Urothelium cell line (cell line): ENCODE measurements around the gene PPIG.
"Not testable (repeated sequence)": the region's sequence is repeated elsewhere in the genome, so short reads cannot be mapped to it uniquely, and the experiment has no call there.

Experiments
- DNase-seq: peaks from one replicate; pipeline ENCODE4 v3.0.0; 2011; ENCODE audit warnings: low spot score, mixed read lengths
- FAIRE-seq: peaks from 2 replicates; lab custom pipeline; 2011; peaks lifted over from hg19 to GRCh38; lab: Jason Lieb, UNC

The PPIG gene

GRCh38 chr2:169585673-169586072 lies 1.5 kb downstream of the PPIG start:
- FAIRE-seq (no peak), DNase-seq (no peak)

- FAIRE-seq = no peak
- DNase-seq = no peak
These were observed 6.7 kb downstream of the PPIG start for GRCh38 chr2:169590804-169591203.

GRCh38 chr2:169596546-169596945 lies 12.4 kb downstream of the PPIG start:
- FAIRE-seq = not testable (repeated sequence)

DNA sequence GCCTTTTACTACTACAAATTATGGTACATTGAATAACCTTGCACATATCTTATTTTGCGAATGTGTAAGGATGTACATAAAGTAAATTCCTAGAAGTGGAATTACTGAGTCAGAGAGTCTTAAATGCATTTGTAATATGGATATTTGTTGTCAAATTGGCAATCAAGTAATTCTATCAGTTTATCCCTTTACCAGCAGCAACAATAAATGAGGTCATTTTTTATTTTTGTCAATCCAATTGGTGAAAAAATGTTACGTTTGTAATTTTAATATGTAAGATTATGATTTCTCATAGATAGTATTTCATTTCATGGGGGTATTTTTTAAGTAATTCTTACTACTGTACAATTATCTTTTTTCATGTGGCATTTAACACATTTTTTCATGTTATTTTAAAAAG lies 14.8 kb downstream of the PPIG start:
- FAIRE-seq = no peak

More at GRCh38 chr2:169596546-169596945, 12.4 kb downstream of the PPIG start:
- DNase-seq = not testable (repeated sequence)

DNA sequence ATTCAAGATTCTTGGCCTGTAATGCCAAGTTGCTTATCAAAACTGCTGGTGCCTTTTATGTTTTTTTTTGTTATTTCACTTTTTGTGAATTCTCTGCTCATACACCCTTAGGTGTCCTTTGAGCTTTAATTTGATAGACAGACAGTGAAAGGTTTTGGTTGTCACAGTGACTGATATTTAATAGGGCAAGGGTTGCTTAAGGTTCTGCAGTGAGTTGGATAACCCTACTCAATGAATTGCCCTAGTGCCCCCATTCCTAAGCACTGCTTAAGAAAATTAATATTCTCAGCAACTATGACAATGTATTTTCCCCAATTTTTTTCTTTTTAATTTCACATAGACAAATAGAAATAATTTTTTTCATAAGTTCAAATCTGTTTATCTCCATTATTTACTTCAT lies 15.4 kb downstream of the PPIG start:
- DNase-seq = no peak
- FAIRE-seq = no peak

More for the DNA sequence above, 14.8 kb downstream of the PPIG start:
- no peak for DNase-seq

- FAIRE-seq = no peak
- no peak for DNase-seq
These were observed 25.1 kb downstream of the PPIG start for GRCh38 chr2:169609264-169609663.

DNA sequence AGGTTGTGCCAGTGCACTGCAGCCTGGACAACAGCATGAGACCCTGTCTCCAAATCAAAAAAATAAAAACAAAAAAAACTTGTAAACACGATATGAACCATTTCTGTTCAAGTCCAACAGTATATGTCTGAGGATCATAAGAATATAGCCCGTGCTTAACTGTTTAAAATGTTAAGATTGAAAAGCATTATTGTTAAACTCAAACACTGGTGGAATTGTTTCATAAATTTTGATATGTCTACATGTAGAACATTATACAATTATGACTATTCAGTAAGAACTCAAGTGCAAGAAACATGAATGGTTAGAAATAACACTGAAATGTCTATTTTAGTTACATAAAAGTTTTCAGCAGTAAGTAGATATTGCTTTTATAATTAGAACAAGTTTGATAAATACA lies 29.7 kb downstream of the PPIG start:
- DNase-seq (no peak), FAIRE-seq (no peak)

DNA sequence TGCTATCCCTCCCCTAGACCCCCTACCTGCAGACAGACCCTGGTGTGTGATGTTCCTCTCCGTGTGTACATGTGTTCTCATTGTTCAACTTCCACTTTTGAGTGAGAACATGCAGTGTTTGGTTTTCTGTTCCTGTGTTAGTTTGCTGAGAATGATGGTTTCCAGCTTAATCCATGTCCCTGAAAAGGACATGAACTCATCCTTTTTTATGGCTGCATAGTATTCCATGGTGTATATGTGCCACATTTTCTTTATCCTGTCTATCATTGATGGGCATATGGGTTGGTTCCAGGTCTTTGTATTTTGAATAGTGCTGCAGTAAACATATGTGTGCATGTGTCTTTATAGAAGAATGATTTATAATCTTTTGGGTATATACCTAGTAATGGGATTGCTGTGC lies 31.8 kb downstream of the PPIG start:
- not testable (repeated sequence) for DNase-seq, FAIRE-seq

GRCh38 chr2:169619946-169620345 lies 35.8 kb downstream of the PPIG start:
- no peak for FAIRE-seq
- DNase-seq = no peak

DNA sequence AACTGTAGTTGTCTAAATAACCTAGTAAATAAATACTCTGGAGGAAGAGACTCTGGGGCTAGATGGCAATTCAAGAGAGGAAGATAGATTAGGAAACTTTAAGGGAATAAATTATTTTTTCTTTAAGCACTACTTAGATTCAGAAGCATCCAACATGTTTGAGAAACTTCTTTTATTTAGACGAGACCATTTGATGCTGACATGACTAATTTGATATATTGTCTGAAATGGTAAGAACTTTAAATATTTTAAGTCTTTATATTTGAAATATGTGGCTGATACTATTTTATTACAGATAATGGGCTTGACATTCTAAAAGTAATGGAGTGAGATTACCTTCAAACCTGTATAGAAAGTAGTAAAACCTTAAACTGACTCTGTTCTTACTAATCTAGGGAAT lies 36.4 kb downstream of the PPIG start:
- DNase-seq = no peak
- no peak for FAIRE-seq

DNA sequence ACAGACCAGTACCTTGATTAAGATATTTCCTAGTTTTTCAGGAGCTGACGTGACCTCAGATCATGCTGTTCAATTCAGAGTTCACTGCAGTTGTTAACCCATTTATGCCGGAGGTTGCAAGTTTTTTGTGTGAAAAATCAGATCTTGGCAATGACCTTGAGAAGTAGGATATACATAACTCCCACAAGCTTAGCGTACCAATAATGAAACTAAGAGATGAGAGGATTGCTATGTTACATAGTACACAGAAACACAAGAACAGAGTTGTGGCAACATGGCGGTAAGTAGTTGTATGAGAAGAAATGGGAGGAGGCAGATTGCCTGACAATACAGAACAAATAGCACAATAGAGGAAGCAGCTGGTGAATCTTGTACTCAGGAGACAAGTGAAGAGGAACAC lies 39.1 kb downstream of the PPIG start:
- no peak for FAIRE-seq
- DNase-seq = no peak

GRCh38 chr2:169625781-169626180 lies 41.6 kb downstream of the PPIG start:
- FAIRE-seq = no peak
- DNase-seq = no peak

DNA sequence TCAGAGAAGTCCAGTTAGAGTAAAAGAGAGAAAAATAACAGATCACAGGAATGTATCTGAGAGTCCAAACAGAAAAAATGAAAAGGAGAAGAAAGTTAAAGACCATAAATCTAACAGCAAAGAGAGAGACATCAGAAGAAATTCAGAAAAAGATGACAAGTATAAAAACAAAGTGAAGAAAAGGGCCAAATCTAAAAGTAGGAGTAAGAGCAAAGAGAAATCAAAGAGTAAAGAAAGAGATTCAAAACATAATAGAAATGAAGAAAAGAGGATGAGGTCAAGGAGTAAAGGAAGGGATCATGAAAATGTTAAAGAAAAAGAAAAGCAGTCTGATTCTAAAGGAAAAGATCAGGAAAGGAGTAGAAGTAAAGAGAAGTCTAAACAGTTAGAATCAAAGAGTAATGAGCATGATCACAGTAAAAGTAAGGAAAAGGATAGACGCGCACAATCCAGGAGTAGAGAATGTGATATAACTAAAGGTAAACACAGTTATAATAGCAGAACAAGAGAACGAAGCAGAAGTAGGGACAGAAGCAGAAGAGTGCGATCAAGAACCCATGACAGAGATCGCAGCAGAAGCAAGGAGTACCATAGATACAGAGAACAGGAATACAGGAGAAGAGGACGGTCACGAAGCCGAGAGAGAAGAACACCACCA lies 52.4 kb downstream of the PPIG start:
- FAIRE-seq (no peak), DNase-seq (no peak)

DNA sequence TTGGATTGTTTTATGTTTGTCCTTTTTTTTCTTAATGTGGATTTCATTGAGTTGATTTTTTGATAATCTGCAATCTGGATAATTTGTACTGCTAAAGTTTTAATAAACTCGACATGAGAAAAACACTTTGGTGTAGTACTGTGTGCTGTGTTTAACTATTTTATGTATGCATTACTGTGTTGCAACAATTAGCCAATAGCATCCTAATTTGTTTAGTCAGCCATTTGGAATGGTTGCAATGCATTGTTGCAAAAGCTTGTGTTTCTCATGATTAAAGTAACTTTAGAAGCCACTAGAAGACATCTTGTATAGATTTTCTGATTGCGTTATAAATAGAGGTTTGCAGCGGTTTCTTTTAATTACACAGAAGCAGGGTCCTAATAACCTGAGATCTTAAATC lies 53.5 kb downstream of the PPIG start:
- FAIRE-seq = no peak

DNA sequence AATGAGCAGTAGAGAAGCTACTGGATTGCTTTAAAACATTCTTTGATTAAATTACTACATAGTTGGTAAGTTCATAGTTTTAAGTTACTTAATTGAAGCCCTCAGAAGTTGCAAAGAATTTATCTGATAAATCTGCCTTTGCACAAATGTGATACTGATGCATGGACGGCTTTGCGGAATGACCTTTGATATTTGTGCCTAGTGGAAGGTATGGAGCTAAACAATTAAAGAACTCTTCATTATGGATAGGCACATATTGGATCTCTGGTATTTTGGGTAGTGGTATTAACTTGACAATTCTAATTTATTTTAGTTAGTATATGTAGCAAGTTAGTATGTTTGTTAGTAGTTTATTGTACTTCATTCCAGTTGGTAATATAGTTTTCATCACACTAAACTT lies 56.0 kb downstream of the PPIG start:
- no peak for DNase-seq
- FAIRE-seq = no peak

More for the DNA sequence above, 53.5 kb downstream of the PPIG start:
- no peak for DNase-seq

DNA sequence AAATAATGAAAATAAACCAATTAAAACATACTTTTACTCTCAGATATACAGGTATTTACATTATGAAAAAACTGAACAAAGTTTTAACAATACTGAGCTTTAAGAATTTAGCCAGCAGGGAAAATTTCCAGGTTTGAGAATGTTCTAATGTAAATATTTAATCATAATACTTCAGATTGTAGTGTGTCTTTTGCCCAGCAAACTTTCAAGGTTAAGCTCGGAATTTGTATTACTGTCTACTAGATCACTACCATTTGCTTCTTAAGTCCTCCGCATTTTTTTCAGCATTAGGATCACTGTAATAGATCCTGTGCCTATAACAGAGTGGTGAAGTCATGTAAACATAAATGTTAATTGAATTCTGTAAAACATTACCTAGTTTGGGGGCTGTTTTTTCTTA lies 57.3 kb downstream of the PPIG start:
- FAIRE-seq = no peak

DNA sequence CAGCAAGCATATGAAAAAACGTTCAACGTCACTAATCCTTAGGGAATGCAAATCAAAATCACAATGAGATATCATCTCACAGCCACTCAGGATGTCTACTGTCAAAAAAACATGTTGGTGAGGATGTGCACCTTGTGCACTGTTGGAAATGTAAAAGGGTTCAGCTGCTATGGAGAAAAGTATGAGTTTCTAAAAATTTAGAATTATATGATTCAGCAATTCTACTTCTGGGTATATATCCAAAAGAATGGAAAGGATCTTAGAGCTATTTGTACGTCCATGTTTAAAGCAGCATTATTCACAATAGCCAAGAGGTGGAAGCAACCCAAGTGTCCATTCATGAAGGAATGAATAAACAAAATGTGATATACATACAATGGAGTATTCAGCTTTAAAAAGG lies 60.0 kb downstream of the PPIG start:
- FAIRE-seq (no peak), DNase-seq (no peak)

More for the DNA sequence above, 57.3 kb downstream of the PPIG start:
- DNase-seq = no peak

DNA sequence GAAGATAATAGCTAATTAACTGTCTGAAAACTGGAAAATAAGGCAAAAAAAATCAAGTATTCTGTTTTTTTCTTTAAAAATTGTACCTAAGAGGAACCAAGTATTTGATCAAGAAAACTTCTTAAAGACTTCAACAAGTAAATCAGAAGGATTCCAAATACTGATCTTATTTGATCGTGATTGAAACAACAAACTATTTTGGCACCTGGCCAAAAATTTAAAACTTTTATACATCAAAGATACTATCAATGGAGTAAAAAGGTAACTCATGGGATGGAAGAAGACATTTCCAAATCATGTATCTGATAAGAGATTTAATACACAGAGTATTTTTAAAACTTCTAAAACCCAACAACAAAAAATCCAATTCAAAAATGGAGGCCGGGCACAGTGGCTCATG lies 63.3 kb downstream of the PPIG start:
- FAIRE-seq (no peak), DNase-seq (no peak)

DNA sequence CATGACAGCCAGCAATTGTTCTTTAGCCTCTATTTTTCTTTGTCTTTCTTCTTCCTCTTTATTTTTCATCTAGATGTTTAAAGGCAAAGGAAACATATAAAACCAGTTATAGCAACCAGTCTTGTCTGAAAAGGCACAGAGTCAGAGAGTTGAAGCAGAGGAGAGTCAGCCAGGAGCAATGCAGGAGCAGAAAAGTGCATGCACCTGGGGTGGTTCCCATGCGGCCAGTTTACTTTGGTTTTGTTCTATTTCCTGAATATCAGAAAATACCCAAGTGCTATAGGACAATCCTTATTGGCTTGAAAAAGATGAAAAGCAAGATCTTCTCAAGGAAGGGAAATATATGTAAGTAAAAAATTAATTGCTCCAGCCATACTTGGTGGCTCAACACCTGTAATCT lies 65.1 kb downstream of the PPIG start:
- DNase-seq = no peak
- FAIRE-seq = no peak

DNA sequence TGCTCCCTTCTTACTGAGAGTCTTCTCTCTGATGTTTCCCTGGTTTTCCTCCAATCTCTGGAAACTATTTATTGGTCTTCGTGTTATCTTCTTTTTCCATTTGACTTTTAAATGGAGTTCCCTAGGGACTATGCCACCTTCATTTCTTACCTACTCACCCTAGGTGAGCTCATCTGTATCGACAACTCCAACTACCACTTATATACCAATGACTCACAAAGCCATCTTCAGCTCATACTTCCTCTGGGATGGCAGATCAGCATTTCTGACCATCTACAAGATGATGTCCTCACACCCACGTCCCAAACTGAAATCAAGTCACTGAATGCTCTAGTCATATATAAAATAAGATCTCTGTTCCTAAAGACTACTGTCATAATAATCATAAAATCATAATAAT lies 69.5 kb downstream of the PPIG start:
- FAIRE-seq (no peak), DNase-seq (no peak)

DNA sequence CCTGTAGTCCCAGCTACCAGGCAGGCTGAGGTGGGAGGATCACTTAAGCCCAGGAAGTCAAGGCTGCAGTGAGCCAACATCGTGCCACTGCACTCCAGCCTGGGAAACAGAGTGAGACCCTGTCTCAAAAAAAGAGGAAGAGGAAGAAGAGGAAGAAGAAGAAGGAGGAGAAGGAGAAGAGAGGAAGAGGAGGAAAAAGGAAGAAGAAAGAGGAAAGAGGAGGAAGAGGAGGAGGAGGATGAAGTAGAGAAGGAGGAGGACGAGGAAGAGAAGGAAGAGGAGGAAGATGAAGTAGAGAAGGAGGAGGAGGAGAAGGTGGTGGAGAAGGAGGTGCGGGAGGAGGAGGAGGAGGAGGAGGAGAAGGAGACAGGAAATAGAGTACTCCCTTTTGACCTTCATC lies 72.0 kb downstream of the PPIG start:
- DNase-seq (no peak), FAIRE-seq (no peak)

DNA sequence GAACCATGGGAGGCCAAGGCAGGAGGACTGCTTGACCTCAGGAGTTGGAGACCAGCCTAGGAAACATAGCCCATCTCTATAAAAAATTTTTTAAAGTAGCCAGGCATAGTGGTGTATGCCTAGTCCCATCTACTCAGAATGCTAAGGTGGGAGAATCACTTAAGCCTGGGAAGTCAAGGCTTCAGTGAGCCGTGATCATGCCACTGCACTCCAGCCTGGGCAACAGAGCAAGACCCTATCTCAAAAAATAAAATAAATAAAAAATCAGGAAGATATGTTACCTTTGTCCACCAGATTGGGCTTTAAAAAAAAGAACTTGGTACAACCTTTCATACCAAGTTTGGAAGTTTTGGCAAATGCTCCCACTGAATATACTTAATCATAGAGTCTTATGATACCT lies 74.7 kb downstream of the PPIG start:
- DNase-seq (no peak), FAIRE-seq (no peak)

DNA sequence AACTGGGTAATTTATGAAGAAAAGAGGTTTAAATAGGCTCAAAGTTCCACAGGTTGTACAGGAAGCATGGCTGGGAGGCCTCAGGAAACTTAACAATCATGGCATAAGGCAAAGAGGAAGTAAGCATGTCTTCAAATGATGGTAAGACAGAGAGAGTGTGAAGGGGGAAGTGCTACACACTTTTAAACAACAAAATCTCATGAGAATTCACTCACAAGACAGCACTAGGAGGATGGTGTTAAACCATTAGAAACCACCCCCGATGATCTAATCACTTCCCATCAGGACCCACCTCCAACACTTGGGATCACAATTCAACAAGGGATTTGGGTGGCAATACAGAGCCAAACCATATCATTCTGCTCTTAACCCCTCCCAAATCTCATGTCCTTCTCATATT lies 75.2 kb downstream of the PPIG start:
- FAIRE-seq = no peak
- no peak for DNase-seq
